Natural killer cell (primary cell): ENCODE data around the gene RNF222. TPM values are rescaled to one million over a fixed set of nuclear protein-coding genes. Genes with fewer than 3 reads are reported as not detected.

ENCODE experiments used
- ATAC-seq, 3 donors: fragments of 150-1000 bp in 2 of 3; fragments of 200-7000 bp in 1 of 3; cut with Tn5 transposase; 1 replicate in 1 of 3; 2 replicates in 2 of 3; pipeline ENCODE4 v1.10.0; 2021; ENCODE audit warnings: mild to moderate bottlenecking in 2 of 3, moderate library complexity in 2 of 3
- DNase-seq, 2 donors: peaks; one replicate each; pipeline versions ENCODE4 v3.0.0 to v3.0.0-alpha.2; 2013 to 2021; ENCODE audit warnings: mixed read lengths in 1 of 2
- H3K27ac ChIP-seq: one replicate; pipeline ENCODE4 v1.5.1; 2013; ENCODE audit warnings: mild to moderate bottlenecking, low read length
- H3K27me3 ChIP-seq: one replicate; pipeline ENCODE4 v1.6.1; 2013; ENCODE audit warnings: low read length; ENCODE audit not compliant: control insufficient read depth, insufficient read depth
- H3K36me3 ChIP-seq: one replicate; pipeline ENCODE4 v1.6.1; 2013; ENCODE audit warnings: low read length; ENCODE audit not compliant: control insufficient read depth, insufficient read depth
- H3K4me1 ChIP-seq: one replicate; pipeline ENCODE4 v1.6.1; 2013; ENCODE audit warnings: low read length; ENCODE audit not compliant: control insufficient read depth, insufficient read depth
- H3K4me3 ChIP-seq: one replicate; pipeline ENCODE4 v1.5.1; 2013; ENCODE audit warnings: low read length
- H3K9me3 ChIP-seq: one replicate; pipeline ENCODE4 v1.6.1; 2013; ENCODE audit warnings: low read length; ENCODE audit not compliant: control insufficient read depth, insufficient read depth
- H3K27ac Mint-ChIP-seq, 2 donors: one replicate each; pipeline ENCODE4 v1.8.0; 2022; ENCODE audit warnings: mild to moderate bottlenecking in 2 of 2, mixed read lengths in 2 of 2, moderate library complexity in 1 of 2
- H3K27me3 Mint-ChIP-seq, 2 donors: one replicate each; pipeline ENCODE4 v1.8.0; 2022; ENCODE audit warnings: low read depth in 2 of 2, mixed read lengths in 2 of 2
- H3K36me3 Mint-ChIP-seq: one replicate; pipeline ENCODE4 v1.8.0; 2022; ENCODE audit warnings: mixed read lengths
- H3K4me1 Mint-ChIP-seq, 2 donors: one replicate each; pipeline ENCODE4 v1.8.0; 2022; ENCODE audit warnings: mixed read lengths in 2 of 2
- H3K4me3 Mint-ChIP-seq: one replicate; pipeline ENCODE4 v1.8.0; 2022; ENCODE audit warnings: mild to moderate bottlenecking, moderate library complexity, mixed read lengths
- H3K9me3 Mint-ChIP-seq, 2 donors: one replicate each; pipeline ENCODE4 v1.8.0; 2022; ENCODE audit warnings: mixed read lengths in 2 of 2
- CTCF ChIP-seq: fragments of 200-600 bp; IDR thresholded peaks from one replicate; pipeline ENCODE4 v1.8.0; 2022; ENCODE audit warnings: antibody characterized with exemption
- WGBS: methylation state at CpG from one replicate; pipeline ENCODE4 v1.1.7; 2013; ENCODE audit warnings: missing lambda C conversion rate; ENCODE audit not compliant: insufficient coverage; 5-methylcytosine and 5-hydroxymethylcytosine counted together
- intact Hi-C: fragments of 100-400 bp; cut with micrococcal nuclease; formaldehyde crosslinking; loops from one replicate; pipeline ENCODE4 v1.14.2; 2022
- total RNA-seq, 4 donors: library from RNA; stranded (reverse); fragments of 120-200 nt in 1 of 4; gene quantifications; one replicate each; pipeline versions ENCODE4 v1.2.3 to v1.2.4, GENCODE V29; 2013 to 2022

RNF222 gene
- total RNA-seq, 3 donors from 2014 or later (not counting 1 experiment from before 2014, with no cell fraction given), result 0.35 to 1.1 (median 0.52) TPM

GRCh38 chr17:8392274-8392673, 5.4 kb downstream of the RNF222 start:
- Mint-ChIP-seq H3K36me3 (no peaks in the 10 kb centered on the region), H3K4me3 (no peak overlapping the region), H3K9me3 (no peaks in the 10 kb centered on the region), H3K4me1 (peaks cover 32 to 37% of the 10 kb centered on the region in 2 donors), H3K27me3 (peaks cover 15 to 17% of the 10 kb centered on the region in 2 donors), H3K27ac (no peak overlapping the region)
- no peaks in the 10 kb centered on the region for H3K36me3 ChIP-seq
- H3K4me1 ChIP-seq, result peaks cover 36% of the 10 kb centered on the region
- intact Hi-C loops, result no loop called here
- H3K9me3 ChIP-seq, result no peaks in the 10 kb centered on the region
- H3K4me3 ChIP-seq, result no peak overlapping the region
- TF ChIP-seq CTCF, result no peak
- no peaks in the 10 kb centered on the region for H3K27me3 ChIP-seq
- ATAC-seq (no peak), DNase-seq (no peak)
- 91% methylated on average over 18 of the region's 18 CpGs for WGBS
- H3K27ac ChIP-seq, result no peak overlapping the region

GRCh38 chr17:8391711-8392110, 5.9 kb downstream of the RNF222 start:
- intact Hi-C loops, result no loop called here
- Mint-ChIP-seq H3K4me1 (peaks cover 34 to 40% of the 10 kb centered on the region in 2 donors), H3K27me3 (peaks cover 12 to 16% of the 10 kb centered on the region in 2 donors), H3K36me3 (no peaks in the 10 kb centered on the region), H3K9me3 (no peaks in the 10 kb centered on the region), H3K27ac (no peak overlapping the region), H3K4me3 (no peak overlapping the region)
- Histone ChIP-seq H3K27me3 (no peaks in the 10 kb centered on the region), H3K27ac (no peak overlapping the region), H3K36me3 (no peaks in the 10 kb centered on the region), H3K4me1 (peaks cover 38% of the 10 kb centered on the region), H3K4me3 (no peak overlapping the region), H3K9me3 (no peaks in the 10 kb centered on the region)
- 74% methylated on average over 9 of the region's 9 CpGs for WGBS
- no peak for TF ChIP-seq CTCF
- ATAC-seq, result no peak
- DNase-seq, result no peak

GRCh38 chr17:8387914-8388651, 9.5 kb downstream of the RNF222 start:
- Mint-ChIP-seq H3K36me3 (peaks cover under 1% of the 10 kb centered on the region), H3K27me3 (peaks cover 0 to 4% of the 10 kb centered on the region in 2 donors), H3K27ac (peak overlapping the region; percentile 73 to 75), H3K4me1 (peaks cover 39 to 52% of the 10 kb centered on the region in 2 donors), H3K9me3 (no peaks in the 10 kb centered on the region), H3K4me3 (peak overlapping the region; percentile 62)
- ATAC-seq (peak; percentile 55 to 74 (median 63)), DNase-seq (peak; percentile 60 to 77)
- intact Hi-C loops, result loop anchor here (10.0 kb wide), 1 partner anchor 357 kb away; the partner anchor contains the start of gene CCDC42
- Histone ChIP-seq H3K27ac (peak overlapping the region; percentile 56), H3K4me1 (peaks cover 42% of the 10 kb centered on the region), H3K9me3 (no peaks in the 10 kb centered on the region), H3K27me3 (no peaks in the 10 kb centered on the region), H3K36me3 (no peaks in the 10 kb centered on the region), H3K4me3 (no peak overlapping the region)
- TF ChIP-seq CTCF, result no peak
- WGBS, result 51% methylated on average over 7 of the region's 7 CpGs
